Suppressor macrophage treated with lipopolysaccharide for 1 hour (primary cell): ENCODE measurements around the gene RANBP17.
A peak's percentile ranks its signal among the peaks of the same experiment; 100 is the strongest.

Experiments
- DNase-seq, 3 donors: peaks; one replicate each; pipeline ENCODE4 v3.0.0-alpha.2; 2020 to 2022

RANBP17 gene

GRCh38 chr5:171307789-171308452, 446.1 kb downstream of the RANBP17 start:
- DNase-seq, result no peak

- peak; percentile 46 to 50 (median 47) for DNase-seq
Observed at GRCh38 chr5:171308453-171309275, 446.8 kb downstream of the RANBP17 start, which contains the start of gene TLX3. Gene TLX3 (plus strand): TSS chr5:171309248. CDS start chr5:171309366, 118 bp downstream.

DNA sequence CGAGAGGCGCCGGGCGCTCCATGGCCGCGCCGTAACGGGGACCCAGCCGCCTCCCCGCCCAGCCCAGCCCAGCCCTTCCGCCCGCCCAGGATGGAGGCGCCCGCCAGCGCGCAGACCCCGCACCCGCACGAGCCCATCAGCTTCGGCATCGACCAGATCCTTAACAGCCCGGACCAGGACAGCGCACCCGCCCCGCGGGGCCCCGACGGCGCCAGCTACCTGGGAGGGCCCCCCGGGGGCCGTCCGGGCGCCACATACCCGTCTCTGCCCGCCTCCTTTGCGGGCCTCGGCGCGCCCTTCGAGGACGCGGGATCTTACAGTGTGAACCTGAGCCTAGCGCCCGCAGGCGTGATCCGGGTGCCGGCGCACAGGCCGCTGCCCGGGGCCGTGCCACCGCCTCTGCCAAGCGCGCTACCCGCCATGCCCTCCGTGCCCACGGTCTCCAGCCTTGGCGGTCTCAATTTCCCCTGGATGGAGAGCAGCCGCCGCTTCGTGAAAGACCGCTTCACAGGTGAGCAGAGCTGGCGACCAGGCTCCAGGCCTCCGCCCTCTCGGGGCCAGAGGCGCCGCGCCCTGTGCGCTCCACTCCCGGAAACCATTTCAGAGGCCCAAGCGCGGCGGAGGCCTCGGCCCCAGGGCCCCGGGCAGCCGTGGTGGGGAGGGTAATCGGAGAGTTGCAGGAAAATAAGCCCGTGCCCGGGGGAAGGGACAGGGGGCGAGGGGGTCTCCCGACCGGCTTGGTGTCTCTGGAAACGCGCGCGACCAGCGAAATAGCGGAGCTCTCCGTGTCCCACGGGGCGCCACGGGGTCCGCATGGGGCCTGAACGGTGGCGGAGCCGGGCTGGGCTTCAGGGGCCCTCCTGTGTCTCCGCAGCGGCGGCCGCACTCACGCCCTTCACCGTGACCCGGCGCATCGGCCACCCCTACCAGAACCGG, 447.7 kb downstream of the RANBP17 start:
- no peak for DNase-seq

GRCh38 chr5:171310212-171310818, 448.5 kb downstream of the RANBP17 start:
- peak; percentile 34 to 58 (median 46) for DNase-seq

DNA sequence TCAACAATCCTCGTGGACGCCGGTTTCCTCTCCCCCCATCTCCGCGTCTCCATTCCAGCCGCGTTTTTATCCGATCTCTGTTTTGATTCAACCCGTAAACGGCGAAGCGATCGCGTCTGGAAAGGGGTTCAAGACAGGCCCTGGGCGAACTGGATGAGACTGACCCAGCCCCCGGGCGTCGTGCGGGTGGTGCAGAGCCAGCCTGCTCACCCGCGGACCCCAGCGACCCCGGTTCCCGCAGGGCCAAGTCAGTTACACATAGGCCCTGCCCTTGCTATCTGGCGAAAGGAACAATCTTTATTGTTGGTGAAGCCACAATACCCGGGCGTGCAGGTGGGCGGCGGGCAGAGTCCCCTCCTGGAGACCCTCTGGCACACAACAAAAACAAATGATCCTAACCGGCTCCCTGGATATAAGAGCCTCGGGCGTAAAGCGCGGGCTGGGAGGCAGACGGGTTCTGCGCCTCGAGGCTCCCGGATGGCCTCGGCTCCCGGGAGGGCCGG, 449.1 kb downstream of the RANBP17 start:
- DNase-seq, result no peak

DNA sequence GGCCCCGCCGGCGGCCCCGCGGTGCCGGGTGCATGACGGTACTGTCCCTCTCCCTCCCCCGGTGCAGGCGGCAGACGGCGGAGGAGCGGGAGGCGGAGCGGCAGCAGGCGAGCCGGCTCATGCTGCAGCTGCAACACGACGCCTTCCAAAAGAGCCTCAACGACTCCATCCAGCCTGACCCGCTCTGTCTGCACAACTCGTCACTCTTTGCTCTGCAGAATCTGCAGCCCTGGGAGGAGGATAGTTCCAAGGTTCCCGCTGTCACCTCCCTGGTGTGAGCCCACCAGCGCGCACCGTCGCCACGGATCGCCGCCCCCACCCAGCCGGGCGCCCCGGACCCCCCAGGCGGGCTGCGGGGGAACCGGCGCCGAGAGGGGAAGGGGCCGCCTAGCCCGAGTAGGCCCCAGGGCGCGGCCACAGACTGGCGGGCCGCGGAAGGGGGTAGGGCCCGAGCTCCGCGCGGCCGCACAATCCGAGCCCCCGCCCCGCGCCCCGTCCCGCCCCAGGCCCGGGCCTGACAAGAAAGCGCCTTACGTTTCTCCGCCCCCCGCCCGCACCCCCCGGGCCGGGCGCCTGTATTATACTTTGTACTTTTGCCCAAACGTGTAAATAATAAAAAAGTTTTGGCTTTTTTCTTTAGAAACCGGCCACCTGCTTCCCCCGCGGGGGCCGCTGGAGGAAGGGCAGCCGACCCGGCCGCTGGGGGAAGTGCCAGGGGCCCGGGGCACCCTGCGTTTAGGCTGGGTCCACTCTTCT, 449.7 kb downstream of the RANBP17 start:
- DNase-seq, result peak in 1 of 3 donors; percentile 31

DNA sequence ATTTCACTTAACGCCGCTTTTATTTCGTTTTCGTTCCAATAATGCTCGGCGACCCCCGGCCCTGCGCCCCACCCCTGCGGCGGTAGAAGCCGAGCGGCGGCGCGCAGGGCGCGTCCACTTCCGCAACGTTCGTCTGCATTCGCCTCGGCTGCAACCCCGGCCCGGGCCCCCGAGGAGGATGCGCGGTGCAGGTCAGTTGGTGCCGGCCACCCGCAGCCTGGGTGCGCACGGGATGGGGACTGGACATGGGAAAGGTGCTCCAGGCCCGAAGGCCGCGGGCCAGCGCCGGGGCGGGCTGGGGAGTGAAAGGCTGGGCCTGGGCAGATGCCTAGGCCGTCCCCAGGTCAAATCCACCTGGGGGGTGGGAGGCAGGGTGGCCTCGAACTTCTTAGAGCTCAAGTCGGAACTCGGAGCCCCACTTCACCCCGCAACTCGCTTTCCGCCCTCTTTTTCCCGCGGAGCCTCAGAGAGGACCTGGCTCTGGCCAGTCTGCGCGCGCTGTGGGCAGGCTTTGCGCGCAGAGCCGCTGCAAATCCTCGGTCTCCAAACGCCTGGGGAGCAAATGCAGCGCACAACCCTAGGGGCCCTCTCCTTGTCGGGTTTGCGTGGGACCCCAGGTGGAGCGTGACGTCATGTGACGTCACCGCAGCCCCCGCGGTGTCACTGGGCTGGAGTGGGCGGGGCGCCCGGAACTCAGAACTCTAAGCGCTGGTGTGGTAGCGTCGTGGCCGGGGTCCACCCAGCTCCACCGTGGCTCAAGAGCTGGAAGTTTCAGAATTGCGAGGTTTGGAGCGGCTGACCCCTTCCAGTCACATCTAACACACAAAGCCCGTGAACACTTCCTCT, 450.5 kb downstream of the RANBP17 start:
- DNase-seq, result peak in 1 of 3 donors; percentile 40

- DNase-seq, result no peak
Observed at GRCh38 chr5:171313481-171314206, 451.8 kb downstream of the RANBP17 start.

GRCh38 chr5:171314728-171315385, 453.0 kb downstream of the RANBP17 start:
- no peak for DNase-seq

GRCh38 chr5:171315386-171315891, 453.6 kb downstream of the RANBP17 start:
- DNase-seq, result no peak

GRCh38 chr5:171315925-171316257, 454.1 kb downstream of the RANBP17 start:
- DNase-seq, result no peak

- no peak for DNase-seq
Observed at GRCh38 chr5:171316258-171317121, 454.7 kb downstream of the RANBP17 start.

GRCh38 chr5:171317230-171317629, 455.4 kb downstream of the RANBP17 start:
- DNase-seq, result no peak

GRCh38 chr5:171318026-171318425, 456.2 kb downstream of the RANBP17 start:
- no peak for DNase-seq

DNA sequence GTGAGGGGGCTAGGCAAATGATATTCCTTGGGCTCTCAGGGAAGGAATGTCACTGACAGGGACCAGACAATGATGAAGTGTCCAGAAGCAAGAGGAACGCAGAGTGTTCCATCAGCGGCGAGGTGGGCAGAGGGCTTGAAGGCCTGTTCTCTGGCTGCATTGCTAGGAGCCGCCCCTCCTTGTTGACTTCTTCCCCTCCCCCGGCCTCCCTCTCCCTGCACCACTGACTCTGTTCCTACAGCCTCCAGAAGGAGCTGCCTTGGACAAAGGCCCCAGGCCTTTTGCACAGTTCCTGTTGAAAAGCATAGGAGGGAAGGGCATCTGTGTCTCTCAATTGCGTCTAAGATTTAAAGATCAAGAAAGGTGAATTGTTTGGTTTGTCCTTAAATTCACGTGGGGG, 459.6 kb downstream of the RANBP17 start:
- DNase-seq, result no peak

GRCh38 chr5:171322527-171322926, 460.7 kb downstream of the RANBP17 start:
- DNase-seq, result no peak

DNA sequence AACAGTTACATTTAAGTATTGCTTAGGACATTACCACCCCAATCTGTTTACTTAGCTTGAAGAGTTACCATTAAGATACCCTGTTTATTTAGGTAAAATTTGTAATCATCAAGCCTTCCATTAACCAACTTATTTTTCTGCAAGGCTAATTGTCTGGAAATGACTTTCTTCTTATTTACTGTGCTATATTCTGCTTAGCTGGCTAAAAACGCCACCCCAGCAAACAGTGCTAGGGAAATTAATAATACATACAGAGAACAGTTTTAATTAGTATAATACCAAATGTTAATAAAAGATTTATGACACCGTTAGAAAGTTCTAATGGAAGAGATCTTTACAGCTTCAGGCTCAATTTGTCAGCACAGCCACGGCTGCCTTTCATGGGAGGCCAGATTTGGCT, 461.2 kb downstream of the RANBP17 start:
- no peak for DNase-seq
